BJ (cell line): ENCODE measurements around the gene RFC3. TPM values are rescaled to one million over a fixed set of nuclear protein-coding genes. Genes with fewer than 3 reads are reported as not detected.
A peak's percentile ranks its signal among the peaks of the same experiment; 100 is the strongest.
"Not testable (repeated sequence)": the region's sequence is repeated elsewhere in the genome, so short reads cannot be mapped to it uniquely, and the experiment has no call there.

ENCODE experiments used
- CTCF ChIA-PET: fragments of 350-600 bp; formaldehyde crosslinking; extraction: SDS; loops from one replicate; lab custom pipeline; 2021; ENCODE audit warnings: antibody characterized with exemption, inconsistent platforms; lab: Yijun Ruan, JAX
- POLR2A ChIA-PET: fragments of 300-600 bp; sonication (Branson Sonifier 250); formaldehyde crosslinking; extraction: SDS; loops from one replicate; lab custom pipeline; 2021; ENCODE audit warnings: antibody characterized with exemption; lab: Charles Lee
- DNase-seq: peaks from one replicate; pipeline ENCODE4 v3.0.0-alpha.2; 2011; ENCODE audit warnings: low read depth
- H3K27me3 ChIP-seq: 2 replicates; pipeline ENCODE4 v1.6.0; 2011; ENCODE audit warnings: low read length; ENCODE audit not compliant: control insufficient read depth, insufficient read depth
- H3K36me3 ChIP-seq: 2 replicates; pipeline ENCODE4 v1.5.1; 2011; ENCODE audit warnings: low read length; ENCODE audit not compliant: control insufficient read depth, insufficient read depth
- H3K4me3 ChIP-seq: 2 replicates; pipeline ENCODE4 v1.5.1; 2011; ENCODE audit warnings: low read depth, mild to moderate bottlenecking, control low read depth, low read length
- CTCF ChIP-seq: IDR thresholded peaks from 2 replicates; pipeline ENCODE4 v1.5.1; 2011; ENCODE audit warnings: low read depth, mild to moderate bottlenecking, control low read depth, inconsistent platforms, low read length, moderate library complexity; ENCODE audit not compliant: insufficient read depth
- polyA plus RNA-seq: library from polyadenylated mRNA; depleted of rRNA; stranded (reverse); fragments of >200 nt; gene quantifications from 2 replicates; pipeline ENCODE4 v1.2.3, GENCODE V29; 2011

The RFC3 gene
- polyA plus RNA-seq, 1 experiment = 4.6 TPM

- Histone ChIP-seq H3K36me3 (no peaks in the 10 kb centered on the region), H3K4me3 (no peak overlapping the region), H3K27me3 (peaks cover 3% of the 10 kb centered on the region; the same call in 1 of the 2 replicates)
- CTCF ChIA-PET = no interaction called here
- DNase-seq = no peak
- POLR2A ChIA-PET = interaction anchor here (0.6 kb wide), 1 partner anchor 1202 kb away, joined by 3 read pairs; no protein-coding TSS in a partner anchor
- TF ChIP-seq CTCF = no peak
These were observed 11.3 kb upstream of the RFC3 start for GRCh38 chr13:33806470-33807248.

GRCh38 chr13:33812829-33813228 lies 5.1 kb upstream of the RFC3 start:
- H3K4me3 ChIP-seq, POLR2A ChIA-PET, H3K27me3 ChIP-seq, DNase-seq, H3K36me3 ChIP-seq: not testable (repeated sequence)
- CTCF ChIA-PET = interaction anchor here (0.7 kb wide), 1 partner anchor 637 kb away, joined by 4 read pairs; no protein-coding TSS in a partner anchor

GRCh38 chr13:33815011-33815550 lies 2.9 kb upstream of the RFC3 start:
- Histone ChIP-seq H3K4me3 (no peak overlapping the region), H3K36me3 (no peaks in the 10 kb centered on the region), H3K27me3 (no peaks in the 10 kb centered on the region)
- no peak for DNase-seq
- POLR2A ChIA-PET = no interaction called here
- TF ChIP-seq CTCF = no peak
- CTCF ChIA-PET = no interaction called here

GRCh38 chr13:33816912-33817311 lies 1.0 kb upstream of the RFC3 start:
- Histone ChIP-seq H3K4me3 (no peak overlapping the region), H3K36me3 (no peaks in the 10 kb centered on the region), H3K27me3 (no peaks in the 10 kb centered on the region)
- ChIA-PET POLR2A (no interaction called here), CTCF (interaction anchor here (0.5 kb wide), 1 partner anchor 1832 kb away, joined by 3 read pairs; no protein-coding TSS in a partner anchor)
- TF ChIP-seq CTCF = no peak
- DNase-seq = no peak

- DNase-seq = no peak
- peak overlapping the region; percentile 74 for H3K4me3 ChIP-seq
- TF ChIP-seq CTCF = no peak
- no peaks in the 10 kb centered on the region for H3K36me3 ChIP-seq
- H3K27me3 ChIP-seq = no peaks in the 10 kb centered on the region
- POLR2A ChIA-PET = interaction anchor here (1.0 kb wide), 1 partner anchor 20 kb away, joined by 3 read pairs; no protein-coding TSS in a partner anchor
- CTCF ChIA-PET = interaction anchor here (0.5 to 0.9 kb wide), 2 partner anchors 17 to 1832 kb away, joined by 3 read pairs; no protein-coding TSS in a partner anchor
These were observed 442 bp upstream of the RFC3 start for GRCh38 chr13:33817513-33817900.
